Keratinocyte (primary cell): ENCODE results near the gene TM2D3. TPM values are rescaled to one million over a fixed set of nuclear protein-coding genes. Genes with fewer than 3 reads are reported as not detected.
A peak's percentile ranks its signal among the peaks of the same experiment; 100 is the strongest.

Experiments
- DNase-seq: peaks from one replicate; pipeline ENCODE4 v3.0.0-alpha.2; 2011; ENCODE audit warnings: low read depth, missing footprints, low spot score
- FAIRE-seq: peaks from 2 replicates; lab custom pipeline; 2011; peaks lifted over from hg19 to GRCh38; lab: Jason Lieb, UNC
- H2AFZ ChIP-seq: 2 replicates; pipeline ENCODE4 v1.6.0; 2012; ENCODE audit warnings: low read length, control low read depth, inconsistent platforms; ENCODE audit not compliant: control insufficient read depth
- H3K27ac ChIP-seq: 2 replicates; pipeline ENCODE4 v1.5.1; 2011; ENCODE audit warnings: low read length; ENCODE audit not compliant: control insufficient read depth, insufficient read depth
- H3K27me3 ChIP-seq: 3 replicates; pipeline ENCODE4 v1.6.0; 2011; ENCODE audit warnings: low read length; ENCODE audit not compliant: control insufficient read depth, insufficient read depth; ENCODE audit errors: extremely low read depth
- H3K36me3 ChIP-seq, 2 experiments: 2 replicates in 1 of 2; 3 replicates in 1 of 2; pipeline ENCODE4 v1.5.1; 2011; ENCODE audit warnings: low read length in 2 of 2, mild to moderate bottlenecking in 1 of 2; ENCODE audit not compliant: control insufficient read depth in 2 of 2, insufficient read depth in 2 of 2; ENCODE audit errors: extremely low read depth in 1 of 2
- H3K4me1 ChIP-seq: 3 replicates; pipeline ENCODE4 v1.5.1; 2011; ENCODE audit warnings: low read length; ENCODE audit not compliant: control insufficient read depth, insufficient read depth; ENCODE audit errors: extremely low read depth
- H3K4me2 ChIP-seq: 3 replicates; pipeline ENCODE4 v1.6.0; 2011; ENCODE audit warnings: low read depth, low read length; ENCODE audit not compliant: control insufficient read depth, insufficient read depth; ENCODE audit errors: extremely low read depth
- H3K4me3 ChIP-seq, 3 experiments: fragments of 200-600 bp in 1 of 3; sonication (generic) in 1 of 3; 2 replicates in 2 of 3; 3 replicates in 1 of 3; pipeline ENCODE4 v1.5.1; 2011 to 2016; ENCODE audit warnings: low read length in 3 of 3, mild to moderate bottlenecking in 3 of 3, control low read depth in 2 of 3, inconsistent platforms in 1 of 3, low read depth in 1 of 3, mixed read lengths in 1 of 3, mixed run types in 1 of 3, moderate library complexity in 1 of 3; ENCODE audit not compliant: control insufficient read depth in 2 of 3, insufficient read depth in 2 of 3; ENCODE audit errors: extremely low read depth in 1 of 3
- H3K79me2 ChIP-seq: 2 replicates; pipeline ENCODE4 v1.6.0; 2012; ENCODE audit warnings: low read length; ENCODE audit not compliant: control insufficient read depth, insufficient read depth
- H3K9ac ChIP-seq: 3 replicates; pipeline ENCODE4 v1.6.0; 2011; ENCODE audit warnings: low read length; ENCODE audit not compliant: control insufficient read depth, insufficient read depth; ENCODE audit errors: extremely low read depth
- H3K9me1 ChIP-seq: 3 replicates; pipeline ENCODE4 v1.6.0; 2011; ENCODE audit warnings: low read length; ENCODE audit not compliant: control insufficient read depth, insufficient read depth; ENCODE audit errors: extremely low read depth
- H3K9me3 ChIP-seq: 2 replicates; pipeline ENCODE4 v1.5.1; 2012; ENCODE audit warnings: low read depth, low read length; ENCODE audit not compliant: control insufficient read depth
- H4K20me1 ChIP-seq: 3 replicates; pipeline ENCODE4 v1.6.0; 2011; ENCODE audit warnings: low read length; ENCODE audit not compliant: control insufficient read depth, insufficient read depth; ENCODE audit errors: extremely low read depth
- EZH2 ChIP-seq: IDR thresholded peaks from one replicate; pipeline ENCODE4 v1.6.1; 2012; ENCODE audit warnings: inconsistent platforms, mild to moderate bottlenecking, low read length, moderate library complexity
- dilution Hi-C: fragments of 300-500 bp; cut with MboI; formaldehyde crosslinking; loops from one replicate; pipeline ENCODE4 v1.7.0; 2020; ENCODE audit warnings: low sequenced_read_pairs; ENCODE audit not compliant: extremely low pct_ligation_motif_present
- polyA plus RNA-seq, 5 experiments: library from polyadenylated mRNA; depleted of rRNA in 3 of 5; stranded (reverse) in 3 of 5; stranded (forward) in 1 of 5; unstranded in 1 of 5; fragments of >200 nt; gene quantifications; 1 replicate in 1 of 5; 2 replicates in 3 of 5; 3 replicates in 1 of 5; pipeline versions ENCODE4 v1.2.1 to v1.2.3, GENCODE V29; 2011 to 2012; ENCODE audit warnings: missing spikeins in 2 of 5, low read depth in 1 of 5, low replicate concordance in 1 of 5
- TF ChIP-seq, protein P1 (sequence below), 3 experiments: IDR thresholded peaks in 1 of 3; conservative IDR thresholded peaks in 1 of 3; optimal IDR thresholded peaks in 1 of 3; 2 replicates in 2 of 3; 3 replicates in 1 of 3; pipeline versions ENCODE3 to v1.5.1; 2011; ENCODE audit warnings: low read length in 3 of 3, mild to moderate bottlenecking in 3 of 3, moderate library complexity in 2 of 3, control low read depth in 1 of 3, inconsistent platforms in 1 of 3; ENCODE audit not compliant: insufficient read depth in 2 of 3; ENCODE audit errors: extremely low read depth in 1 of 3

The TM2D3 gene
- polyA plus RNA-seq, 1 donor (not counting 4 experiments of a cell fraction or from before 2014, with no cell fraction given): 56.7 TPM

DNA sequence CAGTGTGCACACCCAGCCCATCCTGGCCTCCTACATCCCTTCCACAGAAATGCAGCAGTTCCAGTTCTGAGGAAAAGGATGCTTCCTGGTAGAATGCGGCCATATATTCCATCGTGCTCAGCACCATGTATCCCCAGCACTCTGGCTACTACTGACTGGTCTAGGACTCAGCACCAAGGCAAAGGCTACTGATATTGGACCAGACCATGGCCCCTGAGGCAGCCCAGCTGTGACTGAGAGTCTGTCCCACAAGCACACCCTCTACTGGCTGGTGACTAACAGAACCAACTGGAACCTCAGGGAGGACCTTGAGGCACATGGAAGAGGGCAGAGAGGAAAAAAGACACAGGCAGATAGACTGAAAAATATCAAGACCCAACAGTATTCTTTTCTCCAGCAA is 42.1 kb upstream of the TM2D3 start:
- no peak overlapping the region for H2AFZ ChIP-seq
- no peak overlapping the region for H3K9ac ChIP-seq
- no peak overlapping the region for H3K4me2 ChIP-seq
- no peaks in the 10 kb centered on the region for H4K20me1 ChIP-seq
- H3K4me1 ChIP-seq: peaks cover 24% of the 10 kb centered on the region
- no peaks in the 10 kb centered on the region for H3K9me1 ChIP-seq
- no peaks in the 10 kb centered on the region for H3K27me3 ChIP-seq
- H3K79me2 ChIP-seq: no peaks in the 10 kb centered on the region
- H3K9me3 ChIP-seq: no peaks in the 10 kb centered on the region
- no peak overlapping the region for H3K27ac ChIP-seq
- no peak for FAIRE-seq
- H3K4me3 ChIP-seq: no peak overlapping the region
- DNase-seq: no peak
- dilution Hi-C loops: no loop called here
- no peak for TF ChIP-seq EZH2
- TF ChIP-seq, protein P1, sequence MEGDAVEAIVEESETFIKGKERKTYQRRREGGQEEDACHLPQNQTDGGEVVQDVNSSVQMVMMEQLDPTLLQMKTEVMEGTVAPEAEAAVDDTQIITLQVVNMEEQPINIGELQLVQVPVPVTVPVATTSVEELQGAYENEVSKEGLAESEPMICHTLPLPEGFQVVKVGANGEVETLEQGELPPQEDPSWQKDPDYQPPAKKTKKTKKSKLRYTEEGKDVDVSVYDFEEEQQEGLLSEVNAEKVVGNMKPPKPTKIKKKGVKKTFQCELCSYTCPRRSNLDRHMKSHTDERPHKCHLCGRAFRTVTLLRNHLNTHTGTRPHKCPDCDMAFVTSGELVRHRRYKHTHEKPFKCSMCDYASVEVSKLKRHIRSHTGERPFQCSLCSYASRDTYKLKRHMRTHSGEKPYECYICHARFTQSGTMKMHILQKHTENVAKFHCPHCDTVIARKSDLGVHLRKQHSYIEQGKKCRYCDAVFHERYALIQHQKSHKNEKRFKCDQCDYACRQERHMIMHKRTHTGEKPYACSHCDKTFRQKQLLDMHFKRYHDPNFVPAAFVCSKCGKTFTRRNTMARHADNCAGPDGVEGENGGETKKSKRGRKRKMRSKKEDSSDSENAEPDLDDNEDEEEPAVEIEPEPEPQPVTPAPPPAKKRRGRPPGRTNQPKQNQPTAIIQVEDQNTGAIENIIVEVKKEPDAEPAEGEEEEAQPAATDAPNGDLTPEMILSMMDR (optimal IDR thresholded peaks at IDR 0.05 in 1 of 3, IDR thresholded peaks at IDR 0.05 in 1 of 3, conservative IDR thresholded peaks at IDR 0.05 in 1 of 3; ENCODE audit: extremely low read depth in 1 of 3, insufficient read depth in 2 of 3, low read length in 3 of 3): peak; percentile 12 to 48 (median 15)
- peaks cover 0 to 6% of the 10 kb centered on the region in 2 experiments for H3K36me3 ChIP-seq

DNA sequence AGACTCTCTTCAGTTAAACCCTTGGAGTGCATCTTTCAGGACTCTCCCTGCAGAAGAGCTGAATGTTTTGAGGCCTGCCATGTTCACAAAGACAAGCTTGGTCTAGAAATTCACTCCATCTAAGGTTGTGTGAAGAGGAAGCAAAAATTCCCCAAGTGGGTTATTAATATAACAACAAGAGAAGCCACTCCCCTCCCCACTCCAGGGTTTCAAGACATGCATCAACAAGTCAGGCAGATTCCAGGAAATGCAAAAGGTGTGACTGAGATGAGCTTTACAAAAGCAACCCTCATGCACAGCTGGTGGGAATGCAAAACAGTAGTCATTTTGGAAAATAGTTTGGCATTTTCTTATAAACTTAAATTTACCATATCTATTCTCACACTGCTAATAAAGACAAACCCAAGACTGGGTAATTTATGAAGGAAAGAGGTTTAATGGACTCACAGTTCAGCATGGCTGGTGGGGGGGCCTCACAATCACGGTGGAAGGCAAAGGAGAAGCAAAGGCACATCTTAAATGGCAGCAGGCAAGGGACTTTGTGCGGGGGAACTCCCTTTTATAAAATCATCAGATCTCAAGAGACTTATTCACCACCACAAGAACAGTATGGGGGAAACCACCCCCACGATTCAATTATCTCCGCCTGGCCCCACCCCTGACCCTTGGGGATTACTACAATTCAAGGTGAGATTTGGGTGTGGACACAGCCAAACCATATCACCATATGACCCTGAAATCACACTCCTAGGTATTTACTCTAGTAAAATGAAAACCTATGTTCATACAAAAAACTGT is 40.8 kb upstream of the TM2D3 start:
- H3K79me2 ChIP-seq: no peaks in the 10 kb centered on the region
- peak overlapping the region; percentile 79 for H3K27ac ChIP-seq
- H3K27me3 ChIP-seq: no peaks in the 10 kb centered on the region
- TF ChIP-seq EZH2: no peak
- TF ChIP-seq, protein P1 (optimal IDR thresholded peaks at IDR 0.05 in 1 of 3, IDR thresholded peaks at IDR 0.05 in 1 of 3, conservative IDR thresholded peaks at IDR 0.05 in 1 of 3; ENCODE audit: extremely low read depth in 1 of 3, insufficient read depth in 2 of 3, low read length in 3 of 3): no peak
- H3K9me3 ChIP-seq: no peaks in the 10 kb centered on the region
- dilution Hi-C loops: no loop called here
- no peaks in the 10 kb centered on the region for H3K9me1 ChIP-seq
- H4K20me1 ChIP-seq: no peaks in the 10 kb centered on the region
- FAIRE-seq (peak; percentile 63), DNase-seq (peak; percentile 58)
- peaks cover 19% of the 10 kb centered on the region for H3K4me1 ChIP-seq
- H3K4me2 ChIP-seq: peak overlapping the region; percentile 6
- H2AFZ ChIP-seq: peak overlapping the region; percentile 35
- H3K4me3 ChIP-seq: peak overlapping the region in 1 of 3 experiments; percentile 13
- peaks cover 0 to 6% of the 10 kb centered on the region in 2 experiments for H3K36me3 ChIP-seq
- H3K9ac ChIP-seq: peak overlapping the region; percentile 32
